HG02938 (cell line): Measurements from ENCODE around the gene SIRT2.

Source experiments
- ATAC-seq: cut with Tn5 transposase; IDR thresholded peaks from one replicate; pipeline ENCODE4 v1.9.1; 2021; ENCODE audit warnings: mild to moderate bottlenecking, moderate library complexity; ENCODE audit not compliant: unreplicated experiment

The SIRT2 gene

DNA sequence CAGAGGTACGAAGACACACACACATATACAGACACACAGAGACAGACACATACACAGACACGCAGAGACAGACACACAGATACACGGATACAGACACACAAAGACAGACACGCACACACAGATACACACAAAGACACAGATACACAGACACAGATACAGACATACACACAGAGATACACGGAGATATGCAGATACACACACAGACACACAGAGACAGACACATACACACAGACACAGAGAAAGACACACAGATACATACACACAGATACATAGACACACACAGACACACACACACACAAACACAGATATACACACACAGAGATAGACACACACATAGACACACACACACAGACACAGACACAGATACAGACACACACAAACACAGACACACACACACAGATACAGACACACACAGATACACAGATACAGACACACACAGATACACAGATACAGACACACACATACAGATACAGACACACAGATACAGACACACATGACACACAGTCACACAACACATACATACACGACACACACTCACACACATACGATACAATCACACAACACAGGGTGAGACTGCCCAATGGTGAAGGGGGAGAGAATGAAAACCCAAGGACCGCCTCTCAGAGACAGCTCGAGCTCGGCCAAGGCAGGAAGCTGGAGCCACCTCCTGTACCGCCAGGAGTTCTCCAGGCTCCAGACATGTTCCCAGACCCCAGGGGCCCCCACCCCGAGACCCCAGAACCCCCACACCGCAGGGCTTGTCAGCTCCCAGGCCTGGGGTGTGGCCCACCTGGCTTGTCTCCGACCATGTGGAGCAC, 21.4 kb upstream of the SIRT2 start:
- no peak for ATAC-seq

DNA sequence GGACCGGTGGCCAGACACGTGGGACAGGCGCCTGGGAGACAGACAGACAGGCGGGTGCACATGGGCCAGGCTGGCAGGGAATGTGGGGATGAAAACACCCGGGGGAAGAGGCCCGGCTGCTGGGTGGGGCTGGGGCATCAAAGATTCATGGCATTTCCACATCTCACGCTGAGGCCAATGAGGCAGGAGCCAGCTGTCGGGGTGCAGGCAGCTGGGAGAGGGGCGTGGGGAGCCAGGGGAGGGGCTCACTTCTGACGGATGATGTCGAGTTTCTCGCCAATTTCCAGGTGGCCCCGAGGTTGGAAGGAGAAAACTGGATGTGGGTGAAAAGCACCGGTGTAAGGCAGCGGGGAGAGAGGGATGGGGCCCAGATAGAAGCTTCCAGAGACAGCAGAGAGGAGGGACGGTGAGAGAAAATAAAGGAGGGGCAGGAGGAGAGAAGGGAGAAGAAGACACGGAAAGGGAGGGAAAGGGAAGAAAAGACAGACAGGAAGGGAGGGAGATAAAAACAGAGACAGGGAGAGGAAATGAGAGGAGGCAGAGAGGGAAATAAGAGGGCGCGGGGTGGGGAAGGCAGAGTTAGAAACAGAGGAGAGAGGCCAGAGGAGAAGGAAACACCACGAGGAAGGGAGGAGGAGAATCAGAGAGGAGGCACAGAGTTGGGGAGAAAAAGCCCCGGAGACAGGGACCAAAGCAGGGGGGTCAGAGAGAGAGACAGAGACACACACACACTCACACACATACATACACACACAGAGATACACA, 20.6 kb upstream of the SIRT2 start:
- ATAC-seq: no peak

DNA sequence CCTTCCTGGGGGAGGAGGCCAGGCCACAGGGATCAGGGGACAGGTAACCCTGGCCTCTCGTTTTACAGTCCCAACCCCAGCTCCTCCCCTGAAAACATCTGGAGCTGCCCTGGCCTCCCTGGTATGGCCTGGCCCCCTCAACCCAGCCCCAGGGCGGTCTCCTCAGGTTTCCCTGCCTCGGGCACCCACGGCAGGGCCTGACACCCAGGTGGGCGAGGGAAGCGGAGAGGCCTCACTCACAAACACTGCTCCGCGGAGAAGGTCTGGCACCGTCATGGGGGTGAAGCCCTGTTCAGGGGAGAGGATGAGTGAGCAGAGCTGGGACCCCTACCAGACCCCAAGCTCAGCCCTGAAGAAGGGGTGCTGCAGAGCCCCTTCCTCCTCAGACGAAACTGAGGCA, 19.1 kb upstream of the SIRT2 start:
- no peak for ATAC-seq

DNA sequence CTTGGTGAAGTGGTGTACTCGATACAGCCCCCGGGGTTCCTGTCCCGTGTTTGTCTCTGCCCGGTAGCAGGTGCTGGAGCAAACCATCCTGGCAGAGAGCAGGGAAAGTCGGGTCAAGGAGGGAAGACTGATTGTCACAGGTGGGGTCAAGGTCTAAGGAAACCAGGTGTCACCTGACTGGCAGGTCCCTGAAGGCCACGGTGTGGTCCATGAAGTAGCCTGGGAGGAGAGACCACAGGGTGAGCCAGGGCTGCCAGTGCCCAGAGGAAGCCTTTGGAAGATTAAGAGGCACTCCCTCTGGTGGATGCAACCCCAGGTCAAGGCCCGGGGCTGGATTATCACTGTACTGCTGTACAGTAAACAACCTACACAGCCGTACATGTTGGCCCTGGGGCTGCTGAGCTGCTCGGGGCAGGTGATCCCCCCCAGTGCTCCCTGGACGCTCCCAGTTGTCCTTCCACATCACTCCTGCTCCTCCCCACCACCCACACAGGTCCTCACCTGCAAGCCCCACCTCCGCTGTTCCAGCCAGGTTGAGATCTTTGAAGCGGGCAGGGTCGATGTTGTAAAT, 18.6 kb upstream of the SIRT2 start:
- ATAC-seq: no peak

DNA sequence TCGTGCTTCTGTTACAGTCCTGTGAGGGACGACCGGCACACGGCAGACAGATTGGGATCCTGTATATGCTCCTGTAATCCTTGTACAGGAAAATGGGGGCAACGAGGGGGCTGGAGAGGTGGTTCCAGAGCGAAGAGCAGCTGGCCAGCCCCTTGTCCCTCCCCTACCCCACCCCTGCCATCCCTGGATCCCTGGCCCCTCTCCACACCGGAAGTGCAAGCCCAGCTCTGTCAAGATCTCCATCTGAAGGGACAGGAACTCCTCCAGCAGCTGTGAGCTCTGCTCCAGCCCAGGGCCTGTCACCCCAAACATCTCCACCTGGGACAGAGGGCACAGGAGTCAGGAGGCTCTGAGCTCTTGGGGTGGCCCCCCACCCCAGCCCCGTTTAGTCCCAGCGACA, 18.1 kb upstream of the SIRT2 start:
- ATAC-seq: no peak

DNA sequence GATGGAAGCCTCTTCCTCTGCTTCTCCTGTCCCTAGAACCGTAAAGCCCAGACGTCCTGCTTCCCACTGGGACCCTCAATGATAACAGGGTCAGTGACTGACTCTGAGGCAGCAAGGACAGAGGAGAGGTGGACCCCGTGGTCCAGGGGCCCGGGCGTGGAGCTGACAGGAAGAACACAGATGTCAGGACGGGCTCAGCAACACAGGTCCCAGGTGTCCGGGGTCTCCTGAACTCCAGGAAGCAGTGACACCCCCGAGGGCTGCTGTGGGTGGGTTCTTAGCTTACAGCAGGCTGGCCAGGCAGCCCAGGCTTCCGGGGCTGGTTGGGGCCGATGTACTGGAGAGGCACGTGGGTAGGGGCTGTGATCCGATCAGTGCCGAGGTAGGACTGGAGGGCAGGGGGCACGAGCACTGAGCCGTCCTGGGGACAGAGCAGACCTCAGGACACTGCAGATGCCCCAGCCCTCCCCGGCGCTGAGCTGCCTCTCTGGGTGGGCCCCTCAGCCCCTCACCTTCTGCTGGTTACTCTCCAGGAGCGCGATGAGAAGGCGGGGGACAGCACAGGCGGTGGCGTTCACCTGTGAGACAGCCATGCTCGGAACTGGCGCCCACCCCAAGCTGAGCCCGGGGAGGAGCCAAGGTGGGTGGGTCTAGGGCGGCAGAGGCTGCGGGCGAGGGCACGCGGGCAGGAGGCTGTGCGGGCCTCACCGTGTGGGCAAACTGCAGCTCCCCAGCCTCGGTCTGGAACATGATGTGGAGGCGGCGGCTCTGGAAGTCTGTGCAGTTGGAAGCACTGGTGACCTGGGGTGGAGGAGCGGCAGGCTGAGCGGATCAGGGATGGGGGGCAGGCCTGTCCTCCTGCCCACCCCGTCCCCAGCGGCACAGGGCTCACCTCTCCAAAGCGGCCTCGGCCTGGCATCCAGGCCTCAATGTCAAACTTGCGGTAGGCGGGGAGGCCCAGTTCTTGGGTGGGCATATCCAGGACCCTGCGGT, 16.2 kb upstream of the SIRT2 start:
- no peak for ATAC-seq

DNA sequence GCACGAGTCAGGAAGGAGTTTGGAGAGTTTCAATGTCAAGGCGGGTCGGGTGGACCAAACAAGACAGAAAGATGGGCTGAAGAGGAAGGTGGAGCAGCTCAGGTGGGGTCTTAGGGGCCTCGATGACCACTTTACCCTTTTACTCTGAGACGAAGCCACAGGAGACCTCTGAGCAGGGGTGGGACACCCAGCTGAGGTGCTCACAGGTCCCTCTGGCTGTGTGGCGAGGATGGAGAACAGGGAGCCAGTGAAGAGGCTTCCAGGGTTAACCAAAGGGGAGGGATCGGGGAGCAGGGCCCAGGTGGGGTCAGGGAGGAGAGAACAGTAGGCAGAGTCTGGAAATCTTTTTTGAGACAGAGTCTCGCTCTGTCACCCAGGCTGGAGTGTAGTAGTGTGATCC, 14.5 kb upstream of the SIRT2 start:
- ATAC-seq: no peak

DNA sequence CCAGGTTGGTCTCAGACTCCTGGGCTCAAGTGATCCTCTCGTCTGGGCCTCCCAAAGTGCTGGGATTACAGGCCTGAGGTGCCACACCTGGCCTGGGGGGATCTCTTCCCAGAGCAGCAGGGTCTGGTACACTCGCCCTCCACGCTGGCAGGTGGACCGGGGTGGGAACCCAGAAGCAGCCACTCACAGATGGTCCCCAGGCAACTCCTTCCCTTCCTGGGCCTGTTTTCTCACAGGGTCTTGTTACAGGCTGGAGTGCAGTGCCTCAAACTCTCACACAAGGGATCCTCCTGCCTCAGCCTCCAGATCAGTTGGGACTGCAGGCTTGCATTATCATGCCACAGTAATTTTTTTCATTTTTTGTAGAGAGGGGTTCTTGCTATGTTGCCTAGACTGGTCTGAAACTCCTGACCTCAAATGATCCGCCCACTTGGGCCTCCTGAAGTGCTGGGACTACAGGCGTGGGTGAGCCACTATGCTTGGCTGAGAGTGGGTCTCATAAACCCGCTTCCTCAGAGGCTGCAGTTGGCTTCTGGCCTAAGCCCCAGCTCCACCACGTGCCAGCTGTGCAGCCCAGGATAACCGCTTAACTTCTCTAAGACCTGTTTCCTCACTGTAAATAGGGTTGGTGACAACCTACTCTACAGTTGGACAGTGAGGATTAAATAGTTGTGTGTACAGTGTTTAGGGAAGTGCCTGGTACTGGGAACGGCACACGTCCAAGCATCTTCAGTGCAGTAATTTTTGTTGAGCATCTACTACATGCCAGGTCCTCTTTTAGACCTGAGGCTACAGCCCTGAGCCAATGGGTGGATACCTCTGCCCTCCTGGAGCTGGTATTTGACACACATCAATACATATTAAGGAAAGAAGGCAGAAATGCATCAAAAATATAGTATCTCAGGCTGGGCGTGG, 13.4 kb upstream of the SIRT2 start:
- no peak for ATAC-seq

DNA sequence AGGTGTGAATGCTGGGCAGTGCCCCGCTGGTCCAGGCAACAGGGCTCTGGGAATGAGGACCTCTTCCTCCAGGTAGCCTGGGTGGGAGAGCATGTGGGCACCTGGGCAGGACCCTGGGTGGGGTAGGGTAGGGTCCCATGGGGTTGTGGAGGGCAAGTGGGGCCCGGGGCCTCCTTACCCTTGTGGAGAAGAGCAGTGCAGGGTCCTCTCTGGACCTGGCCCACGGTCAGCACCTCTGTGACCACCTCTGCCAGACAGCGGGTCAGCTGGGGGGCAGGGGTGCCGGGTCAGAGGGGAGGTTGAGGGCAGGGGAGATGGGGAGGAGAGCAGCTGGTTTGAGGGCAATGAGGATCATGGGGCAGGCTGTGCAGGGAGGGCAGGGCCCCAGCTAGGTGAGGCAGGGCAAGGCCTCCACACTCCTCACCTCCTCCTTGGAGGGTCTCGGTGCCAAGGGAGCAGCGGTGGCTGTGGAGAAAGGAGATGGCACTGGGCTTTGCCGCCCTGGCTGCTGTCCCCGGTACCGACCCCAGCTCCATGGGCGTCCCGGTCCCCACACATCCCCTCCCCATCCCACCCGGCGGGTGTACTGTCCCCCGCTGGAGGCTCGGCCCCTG, 12.1 kb upstream of the SIRT2 start:
- no peak for ATAC-seq

DNA sequence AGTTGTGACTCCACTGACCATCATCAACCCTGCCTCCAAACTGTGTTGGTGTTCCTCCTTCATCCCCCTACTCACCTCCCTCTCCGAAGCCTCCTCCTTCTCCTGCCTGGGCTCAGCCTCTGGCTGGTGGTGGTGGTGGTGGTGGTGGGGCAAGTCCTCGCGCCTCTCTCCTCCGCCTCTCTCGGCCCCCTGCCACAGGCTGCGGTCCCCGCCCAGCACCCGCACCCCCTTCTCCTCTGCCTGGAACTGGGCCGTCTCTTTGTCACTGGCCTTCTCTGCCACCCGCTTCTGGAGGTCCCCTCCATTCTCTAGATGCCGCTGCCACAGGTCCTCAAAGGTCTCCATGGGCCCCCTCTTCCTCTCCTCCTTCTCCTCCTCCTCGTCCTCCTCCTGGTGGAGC, 11.1 kb upstream of the SIRT2 start:
- ATAC-seq: no peak

DNA sequence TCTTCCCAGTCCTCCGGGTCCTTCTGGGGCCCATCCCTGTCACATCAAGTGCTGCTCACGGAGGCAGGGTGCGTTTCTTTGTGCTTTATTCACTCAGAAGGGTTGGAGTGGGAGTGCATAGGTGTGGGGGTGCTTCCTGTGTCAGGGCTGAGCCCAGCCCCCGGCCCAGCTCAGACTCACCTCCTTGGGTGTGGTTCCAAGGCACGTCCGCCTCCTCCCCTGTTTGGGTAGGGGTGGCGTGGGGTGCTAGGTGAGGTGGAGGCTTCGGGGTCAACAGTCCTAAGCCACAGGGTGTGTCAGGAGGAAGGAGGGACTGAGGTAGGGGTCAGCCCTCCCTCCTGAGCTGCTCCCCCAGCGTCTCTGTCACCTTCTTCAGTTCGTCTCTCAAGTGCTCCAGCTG, 9.5 kb upstream of the SIRT2 start:
- ATAC-seq: no peak

DNA sequence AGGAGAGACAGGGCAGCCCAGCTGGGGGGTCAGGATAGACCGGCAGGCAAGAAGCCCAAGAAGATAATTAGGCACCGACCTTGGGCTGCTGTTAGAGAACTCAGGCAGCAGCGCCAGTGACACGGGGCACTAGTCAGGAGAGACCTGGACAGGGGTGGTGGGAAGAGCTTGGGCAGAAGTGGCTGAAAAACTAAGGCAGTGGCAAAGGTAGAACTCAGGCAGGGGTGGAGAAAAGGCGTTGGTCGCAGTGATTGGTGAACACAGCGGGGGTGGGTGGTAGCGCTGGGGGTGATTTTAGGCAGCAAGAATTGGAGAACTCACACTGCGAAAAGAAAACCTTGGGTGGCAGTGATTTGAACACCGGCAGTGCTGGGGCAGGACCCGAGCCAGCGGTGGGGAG, 8.3 kb upstream of the SIRT2 start:
- no peak for ATAC-seq

DNA sequence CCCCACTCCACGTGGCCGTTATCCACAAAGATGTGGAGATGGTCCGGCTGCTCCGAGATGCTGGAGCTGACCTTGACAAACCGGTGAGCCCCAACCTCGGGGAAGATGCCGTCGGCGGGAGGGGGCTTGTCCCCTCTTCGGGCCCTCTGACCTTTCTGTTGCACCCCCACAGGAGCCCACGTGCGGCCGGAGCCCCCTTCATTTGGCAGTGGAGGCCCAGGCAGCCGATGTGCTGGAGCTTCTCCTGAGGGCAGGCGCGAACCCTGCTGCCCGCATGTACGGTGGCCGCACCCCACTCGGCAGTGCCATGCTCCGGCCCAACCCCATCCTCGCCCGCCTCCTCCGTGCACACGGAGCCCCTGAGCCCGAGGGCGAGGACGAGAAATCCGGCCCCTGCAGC, 7.8 kb upstream of the SIRT2 start:
- ATAC-seq: no peak

DNA sequence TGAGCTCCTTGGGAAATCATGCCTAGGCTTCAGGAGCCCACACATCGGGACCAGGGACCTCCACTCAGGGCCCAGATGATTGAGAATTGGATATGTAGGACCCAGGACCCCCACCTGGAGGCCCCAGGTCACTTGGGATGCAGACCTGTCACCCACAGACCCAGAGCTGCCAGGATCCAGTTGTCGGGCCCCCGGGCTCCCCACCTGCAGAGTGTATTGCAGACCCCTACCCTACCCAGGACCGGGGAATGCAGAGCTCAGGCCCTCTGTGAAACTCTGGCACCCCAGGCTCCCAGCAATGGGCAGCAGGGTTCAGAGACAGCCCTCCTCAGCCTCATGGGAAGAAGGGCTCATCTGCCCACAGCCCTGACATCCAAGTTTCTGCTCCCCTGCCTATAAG, 6.2 kb upstream of the SIRT2 start:
- no peak for ATAC-seq

DNA sequence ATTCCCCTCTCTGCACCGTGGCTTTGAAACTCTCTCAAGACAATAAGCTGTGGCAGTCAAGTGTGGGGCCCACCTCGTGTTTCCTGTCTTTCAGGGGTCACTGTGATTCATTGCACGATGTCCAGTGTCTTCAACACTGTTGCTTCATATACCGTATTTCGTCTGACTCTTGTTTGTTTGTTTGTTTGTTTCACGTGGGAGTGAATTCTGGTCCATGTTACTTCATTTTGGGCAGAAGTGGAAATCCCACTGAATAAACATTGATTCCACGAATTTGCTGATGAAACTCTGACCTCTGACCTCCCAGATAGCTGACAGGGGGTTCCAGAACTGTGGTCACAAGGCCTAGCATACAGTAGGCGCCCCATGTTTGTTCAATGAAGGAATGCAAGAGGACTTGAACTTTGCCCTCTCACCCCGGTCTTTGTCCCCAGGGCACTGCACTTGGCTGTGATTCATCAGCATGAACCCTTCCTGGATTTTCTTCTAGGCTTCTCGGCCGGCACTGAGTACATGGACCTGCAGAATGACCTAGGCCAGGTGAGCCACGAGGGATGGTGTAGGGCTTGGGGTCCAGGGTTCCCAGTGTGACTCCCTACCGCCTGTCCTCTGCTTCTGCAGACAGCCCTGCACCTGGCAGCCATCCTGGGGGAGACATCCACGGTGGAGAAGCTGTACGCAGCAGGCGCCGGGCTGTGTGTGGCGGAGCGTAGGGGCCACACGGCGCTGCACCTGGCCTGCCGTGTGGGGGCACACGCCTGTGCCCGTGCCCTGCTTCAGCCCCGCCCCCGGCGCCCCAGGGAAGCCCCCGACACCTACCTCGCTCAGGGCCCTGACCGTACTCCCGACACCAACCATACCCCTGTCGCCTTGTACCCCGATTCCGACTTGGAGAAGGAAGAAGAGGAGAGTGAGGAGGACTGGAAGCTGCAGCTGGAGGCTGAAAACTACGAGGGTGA, 5.4 kb upstream of the SIRT2 start:
- no peak for ATAC-seq

DNA sequence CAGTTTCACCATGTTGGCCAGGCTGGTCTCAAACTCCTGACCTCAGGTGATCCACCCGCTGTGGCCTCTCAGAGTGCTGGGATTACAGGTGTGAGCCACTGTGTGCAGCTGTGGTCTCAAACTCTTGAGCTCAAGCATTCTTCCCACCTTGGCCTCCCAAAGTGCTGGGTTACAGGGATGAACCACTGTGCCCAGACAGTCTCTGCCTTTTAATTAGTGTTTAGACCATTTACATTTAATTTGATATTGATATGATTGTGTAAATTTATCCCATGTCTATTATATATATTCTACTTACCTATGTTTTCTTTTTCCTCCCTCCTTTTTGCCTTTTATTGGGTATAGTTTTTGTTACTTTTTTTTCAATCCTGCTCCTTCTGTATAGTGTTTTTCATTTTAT, 2.3 kb upstream of the SIRT2 start:
- no peak for ATAC-seq

DNA sequence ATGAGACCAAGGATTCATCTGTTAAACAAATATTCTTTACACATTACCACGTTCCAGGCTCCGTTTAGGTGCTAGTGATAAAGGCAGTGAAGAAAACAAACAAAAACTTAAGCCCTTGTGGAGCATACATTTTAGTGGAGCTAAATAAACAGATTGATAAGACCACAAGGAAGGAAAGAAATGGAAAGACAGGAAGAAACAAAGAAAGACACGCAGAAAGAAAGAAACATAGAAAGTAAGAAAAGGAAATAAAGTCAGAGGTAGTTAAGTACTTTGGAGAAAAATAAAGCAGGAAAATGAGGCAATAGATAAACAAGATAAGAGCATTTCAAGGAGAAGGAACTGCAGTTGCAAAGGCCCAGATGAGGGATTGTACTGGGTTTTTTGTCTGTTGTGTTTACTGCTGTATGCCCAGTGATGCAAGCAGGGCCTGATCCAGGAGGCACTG, 1.3 kb upstream of the SIRT2 start:
- ATAC-seq: no peak

DNA sequence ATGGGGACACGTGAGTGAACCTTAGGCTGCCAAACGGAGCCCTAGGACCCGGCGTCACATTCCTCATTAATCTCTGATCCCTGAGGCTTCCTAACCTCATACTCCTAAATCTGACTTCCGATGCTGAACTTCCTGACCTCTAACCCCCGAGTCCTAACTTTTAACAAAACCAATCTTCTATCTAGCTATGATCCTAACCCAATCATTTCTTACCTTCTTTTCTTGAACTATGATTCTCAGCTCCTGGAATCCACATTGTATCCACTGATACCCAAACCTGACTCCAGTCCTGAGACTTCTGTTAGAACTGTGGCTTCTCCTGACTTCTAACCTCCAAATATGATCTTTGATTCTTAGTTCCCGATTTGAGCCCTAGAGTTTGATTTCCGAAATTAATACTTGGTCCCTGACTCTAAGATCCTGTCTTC, 798 bp upstream of the SIRT2 start:
- no peak for ATAC-seq
